GM23248 (cell line): ENCODE data around the gene GPR173. TPM values are rescaled to one million over a fixed set of nuclear protein-coding genes. Genes with fewer than 3 reads are reported as not detected.

Source experiments
- DNase-seq: peaks from one replicate; pipeline ENCODE4 v3.0.0-alpha.2; 2015
- H2AFZ ChIP-seq: fragments of 200-600 bp; sonication (generic); 2 replicates; pipeline ENCODE4 v1.6.1; 2016; ENCODE audit warnings: antibody characterized with exemption
- H3F3A ChIP-seq: fragments of 200-600 bp; sonication (generic); 2 replicates; pipeline ENCODE4 v1.6.1; 2016; ENCODE audit warnings: mild to moderate bottlenecking, antibody characterized with exemption, mixed run types; ENCODE audit not compliant: insufficient read depth
- H3K27ac ChIP-seq: fragments of 200-600 bp; sonication (generic); 2 replicates; pipeline ENCODE4 v1.5.1; 2016; ENCODE audit warnings: mild to moderate bottlenecking
- H3K27me3 ChIP-seq: fragments of 200-600 bp; sonication (generic); replicated peaks from 2 replicates; pipeline ENCODE4 v1.6.1; 2016; ENCODE audit warnings: mild to moderate bottlenecking; ENCODE audit not compliant: insufficient read depth
- H3K36me3 ChIP-seq: fragments of 200-600 bp; sonication (generic); 2 replicates; pipeline ENCODE4 v1.6.1; 2016; ENCODE audit warnings: low read depth, mild to moderate bottlenecking
- H3K4me1 ChIP-seq: fragments of 200-600 bp; sonication (generic); 2 replicates; pipeline ENCODE4 v1.6.1; 2016; ENCODE audit warnings: mild to moderate bottlenecking; ENCODE audit not compliant: insufficient read depth
- H3K4me2 ChIP-seq: fragments of 200-600 bp; sonication (generic); one replicate; pipeline ENCODE4 v1.6.1; 2016; ENCODE audit warnings: mild to moderate bottlenecking; ENCODE audit not compliant: unreplicated experiment
- H3K4me3 ChIP-seq: fragments of 200-600 bp; sonication (generic); 2 replicates; pipeline ENCODE4 v1.5.1; 2016; ENCODE audit warnings: mild to moderate bottlenecking
- H3K79me2 ChIP-seq: fragments of 200-600 bp; sonication (generic); 2 replicates; pipeline ENCODE4 v1.6.1; 2016; ENCODE audit warnings: mild to moderate bottlenecking; ENCODE audit not compliant: insufficient read depth
- H3K9ac ChIP-seq: fragments of 200-600 bp; sonication (generic); 2 replicates; pipeline ENCODE4 v1.6.1; 2016; ENCODE audit warnings: mild to moderate bottlenecking
- H3K9me2 ChIP-seq: fragments of 200-600 bp; sonication (generic); 2 replicates; pipeline ENCODE4 v1.6.1; 2016; ENCODE audit warnings: mixed run types, mild to moderate bottlenecking, moderate library complexity; ENCODE audit not compliant: insufficient read depth
- H3K9me3 ChIP-seq: fragments of 200-600 bp; sonication (generic); one replicate; pipeline ENCODE4 v1.6.1; 2017; ENCODE audit warnings: low read depth
- H4K20me1 ChIP-seq: fragments of 200-600 bp; sonication (generic); 2 replicates; pipeline ENCODE4 v1.6.0; 2016; ENCODE audit not compliant: insufficient read depth
- EZH2 ChIP-seq: fragments of 200-600 bp; sonication (generic); IDR thresholded peaks from 2 replicates; pipeline ENCODE4 v1.6.1; 2018; ENCODE audit warnings: antibody characterized with exemption, mild to moderate bottlenecking; ENCODE audit not compliant: insufficient read depth, poor library complexity, severe bottlenecking
- EZH2phosphoT487 ChIP-seq: fragments of 200-600 bp; sonication (generic); IDR thresholded peaks from 2 replicates; pipeline ENCODE4 v1.6.1; 2018; ENCODE audit warnings: antibody characterized with exemption, moderate library complexity, mild to moderate bottlenecking, low read depth; ENCODE audit not compliant: insufficient read depth
- WGBS, 2 experiments: methylation state at CpG; one replicate each; pipeline ENCODE4 v1.1.6; 2015 to 2017; ENCODE audit warnings: low lambda C conversion rate in 2 of 2, low coverage in 1 of 2; ENCODE audit errors: missing lambda C conversion rate in 2 of 2; 5-methylcytosine and 5-hydroxymethylcytosine counted together
- in situ Hi-C: fragments of 300-500 bp; cut with MboI; formaldehyde crosslinking; loops from 2 replicates; pipeline ENCODE4 v1.15.0; 2020
- polyA plus RNA-seq: library from polyadenylated mRNA; unstranded; fragments of >200 nt; fragmentation: Nextera tagmentation; extraction: Ambion mirVana; gene quantifications from 2 replicates; pipeline ENCODE4 v1.2.1, GENCODE V29; 2016
- total RNA-seq: library from RNA; depleted of rRNA; stranded (reverse); fragments of >200 nt; shearing (Covaris generic); gene quantifications from 2 replicates; pipeline ENCODE4 v1.2.3, GENCODE V29; 2014

GPR173 gene
- total and polyA plus RNA-seq, 2 experiments from 2014 or later: 0.24 to 0.86 TPM

DNA sequence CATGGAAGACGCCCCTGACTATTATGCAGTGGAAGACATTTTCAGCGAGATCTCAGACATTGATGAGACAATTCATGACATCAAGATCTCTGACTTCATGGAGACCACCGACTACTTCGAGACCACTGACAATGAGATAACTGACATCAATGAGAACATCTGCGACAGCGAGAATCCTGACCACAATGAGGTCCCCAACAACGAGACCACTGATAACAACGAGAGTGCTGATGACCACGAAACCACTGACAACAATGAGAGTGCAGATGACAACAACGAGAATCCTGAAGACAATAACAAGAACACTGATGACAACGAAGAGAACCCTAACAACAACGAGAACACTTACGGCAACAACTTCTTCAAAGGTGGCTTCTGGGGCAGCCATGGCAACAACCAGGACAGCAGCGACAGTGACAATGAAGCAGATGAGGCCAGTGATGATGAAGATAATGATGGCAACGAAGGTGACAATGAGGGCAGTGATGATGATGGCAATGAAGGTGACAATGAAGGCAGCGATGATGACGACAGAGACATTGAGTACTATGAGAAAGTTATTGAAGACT lies 37.2 kb downstream of the GPR173 start:
- Histone ChIP-seq H3K79me2 (peaks cover 22% of the 10 kb centered on the region), H3K4me1 (peaks cover 3% of the 10 kb centered on the region; the same call in 1 of the 2 replicates), H3K27ac (no peak overlapping the region), H2AFZ (no peak overlapping the region), H3K27me3 (no peaks in the 10 kb centered on the region), H3K9ac (no peak overlapping the region), H3K36me3 (no peaks in the 10 kb centered on the region; the same call in 1 of the 2 replicates), H3K4me3 (no peak overlapping the region), H3K9me3 (no peaks in the 10 kb centered on the region), H3K9me2 (no peaks in the 10 kb centered on the region), H3F3A (peaks cover 5% of the 10 kb centered on the region), H4K20me1 (no peaks in the 10 kb centered on the region), H3K4me2 (no peak overlapping the region)
- 88 to 89% methylated on average over 17 of the region's 17 CpGs for WGBS, 2 experiments
- TF ChIP-seq EZH2 (no peak), EZH2phosphoT487 (no peak)
- DNase-seq: no peak
- in situ Hi-C loops: no loop called here

- Histone ChIP-seq H3K4me1 (peaks cover 3% of the 10 kb centered on the region; the same call in 1 of the 2 replicates), H3K4me3 (no peak overlapping the region), H3K4me2 (no peak overlapping the region), H3K9me3 (no peaks in the 10 kb centered on the region), H3K27me3 (no peaks in the 10 kb centered on the region), H3K9me2 (no peaks in the 10 kb centered on the region), H3K79me2 (peaks cover 22% of the 10 kb centered on the region), H3K27ac (no peak overlapping the region), H3F3A (peaks cover 5% of the 10 kb centered on the region), H2AFZ (no peak overlapping the region), H4K20me1 (no peaks in the 10 kb centered on the region), H3K36me3 (no peaks in the 10 kb centered on the region; the same call in 1 of the 2 replicates), H3K9ac (no peak overlapping the region)
- TF ChIP-seq EZH2phosphoT487 (no peak), EZH2 (no peak)
- peak; percentile 21 for DNase-seq
- in situ Hi-C loops: no loop called here
- 13 to 58% methylated on average over 3 to 6 of the region's 6 CpGs for WGBS, 2 experiments
Measured at GRCh38 chrX:53086464-53086863, 37.9 kb downstream of the GPR173 start.

DNA sequence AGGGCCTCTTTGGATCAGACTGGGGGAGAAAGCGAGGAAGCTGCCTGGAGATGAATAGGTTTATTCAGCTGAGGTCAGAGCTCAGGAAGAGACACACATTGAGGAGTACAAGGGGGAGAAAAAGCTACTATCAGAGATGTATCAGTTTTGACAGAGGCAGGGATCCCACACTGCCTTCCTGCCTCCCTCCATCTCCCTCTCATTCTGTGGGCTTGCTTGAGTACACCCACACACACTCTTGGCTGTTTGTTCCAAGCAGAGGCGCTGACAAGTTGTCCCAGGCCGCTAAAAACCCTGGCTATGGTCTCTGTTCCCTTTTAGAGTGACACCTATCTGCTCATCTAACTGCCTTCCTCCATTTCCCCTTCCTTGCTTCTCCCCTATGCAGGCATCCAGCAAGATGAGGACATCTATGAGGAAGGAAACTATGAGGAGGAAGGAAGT lies 38.8 kb downstream of the GPR173 start:
- TF ChIP-seq EZH2: no peak
- no peak for TF ChIP-seq EZH2phosphoT487
- H3K9me2 ChIP-seq: no peaks in the 10 kb centered on the region
- H3K27ac ChIP-seq: no peak overlapping the region
- H3F3A ChIP-seq: peaks cover 5% of the 10 kb centered on the region
- no peak for DNase-seq
- no peak overlapping the region for H3K4me2 ChIP-seq
- H3K9ac ChIP-seq: no peak overlapping the region
- no peaks in the 10 kb centered on the region for H4K20me1 ChIP-seq
- H3K36me3 ChIP-seq: no peaks in the 10 kb centered on the region; the same call in 1 of the 2 replicates
- in situ Hi-C loops: no loop called here
- H3K27me3 ChIP-seq: no peaks in the 10 kb centered on the region
- no peak overlapping the region for H2AFZ ChIP-seq
- WGBS, 2 experiments: 74 to 89% methylated on average over 1 to 3 of the region's 3 CpGs
- H3K4me1 ChIP-seq: peaks cover 3% of the 10 kb centered on the region; the same call in 1 of the 2 replicates
- no peak overlapping the region for H3K4me3 ChIP-seq
- peaks cover 21% of the 10 kb centered on the region for H3K79me2 ChIP-seq
- no peaks in the 10 kb centered on the region for H3K9me3 ChIP-seq

DNA sequence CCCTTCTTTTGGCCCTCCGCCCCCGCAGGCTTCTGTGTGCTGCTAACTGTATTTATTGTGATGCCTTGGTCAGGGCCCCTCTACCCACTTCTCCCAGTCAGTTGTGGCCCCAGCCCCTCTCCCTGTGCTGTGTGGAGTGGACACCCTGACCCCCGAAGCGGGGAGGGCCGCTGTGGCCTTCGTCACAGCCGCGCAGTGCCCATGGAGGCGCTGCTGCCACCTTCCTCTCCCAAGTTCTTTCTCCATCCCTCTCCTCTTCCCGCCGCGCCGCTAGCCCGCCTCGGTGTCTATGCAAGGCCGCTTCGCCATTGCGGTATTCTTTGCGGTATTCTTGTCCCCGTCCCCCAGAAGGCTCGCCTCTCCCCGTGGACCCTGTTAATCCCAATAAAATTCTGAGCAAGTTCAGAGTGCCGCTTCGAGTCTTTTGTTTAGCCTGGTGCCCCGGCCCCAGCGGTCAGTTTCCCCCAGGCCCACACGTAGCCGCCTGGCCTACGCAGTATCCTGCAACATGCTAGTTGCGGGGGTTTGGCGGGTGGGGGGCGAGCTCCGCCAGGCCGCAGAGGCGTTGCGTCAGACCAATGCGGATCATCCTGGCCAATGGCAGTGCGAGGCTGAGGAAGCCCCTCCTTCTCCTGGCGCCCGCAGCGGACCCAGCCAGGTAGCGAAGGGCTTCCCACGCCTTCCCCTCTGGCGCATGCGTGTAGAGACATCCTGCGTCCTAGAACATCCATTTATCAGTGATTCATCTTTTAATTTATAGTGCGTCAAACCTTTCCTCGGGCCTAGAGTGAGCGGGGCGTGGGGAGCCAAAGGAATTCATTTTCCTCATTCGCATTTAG lies 39.8 kb downstream of the GPR173 start:
- 41 to 42% methylated on average over 39 to 40 of the region's 51 CpGs for WGBS, 2 experiments
- Histone ChIP-seq H2AFZ (peak overlapping the region; percentile 91), H3K27me3 (no peaks in the 10 kb centered on the region)

More for the DNA sequence above, 39.8 kb downstream of the GPR173 start:
- peak; percentile 80 for DNase-seq
- in situ Hi-C loops: no loop called here
- peaks cover 3% of the 10 kb centered on the region; the same call in 1 of the 2 replicates for H3K4me1 ChIP-seq
- peak overlapping the region; percentile 97 for H3K27ac ChIP-seq
- TF ChIP-seq EZH2 (no peak), EZH2phosphoT487 (no peak)
- peak overlapping the region; percentile 86 for H3K4me2 ChIP-seq
- peaks cover 11% of the 10 kb centered on the region for H3K79me2 ChIP-seq
- H3K9ac ChIP-seq: peak overlapping the region; percentile 97
- peaks cover 6% of the 10 kb centered on the region for H3F3A ChIP-seq
- no peaks in the 10 kb centered on the region for H4K20me1 ChIP-seq
- no peaks in the 10 kb centered on the region for H3K9me3 ChIP-seq
- no peaks in the 10 kb centered on the region; the same call in 1 of the 2 replicates for H3K36me3 ChIP-seq
- no peaks in the 10 kb centered on the region for H3K9me2 ChIP-seq
- peak overlapping the region; percentile 81 for H3K4me3 ChIP-seq
